ENCODE results near the gene CINP.
"Not testable (repeated sequence)": the region's sequence is repeated elsewhere in the genome, so short reads cannot be mapped to it uniquely, and the experiment has no call there.

CINP gene

DNA sequence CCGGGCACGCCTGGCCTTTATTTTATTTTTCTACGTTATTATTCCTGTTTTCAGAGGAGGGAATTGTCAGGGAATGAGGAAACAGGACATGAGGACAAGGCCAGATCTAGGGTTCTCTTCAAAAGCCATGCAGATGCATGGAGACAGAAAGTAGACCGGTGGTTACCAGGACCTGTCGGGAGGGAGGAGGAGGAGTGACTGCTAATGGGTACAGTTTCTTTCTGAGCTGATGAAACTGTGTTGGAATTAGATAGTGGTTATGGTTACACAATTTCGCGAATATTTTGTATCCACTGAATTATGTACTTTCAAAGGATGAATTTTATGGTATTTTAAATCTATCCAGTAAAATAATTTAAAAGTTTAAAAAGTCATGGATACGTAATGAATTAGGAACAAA, 31.9 kb downstream of the CINP start:
- no peaks in the 10 kb centered on the region for H3K9me2 ChIP-seq (replicated peaks; ENCODE audit: control insufficient read depth, low read length)
- H3K9me3 ChIP-seq (ENCODE audit: control insufficient read depth, insufficient read depth, low read length) = no peaks in the 10 kb centered on the region
- H3F3A ChIP-seq (ENCODE audit: control insufficient read depth, insufficient read depth) = no peaks in the 10 kb centered on the region
- TF ChIP-seq, protein P1, sequence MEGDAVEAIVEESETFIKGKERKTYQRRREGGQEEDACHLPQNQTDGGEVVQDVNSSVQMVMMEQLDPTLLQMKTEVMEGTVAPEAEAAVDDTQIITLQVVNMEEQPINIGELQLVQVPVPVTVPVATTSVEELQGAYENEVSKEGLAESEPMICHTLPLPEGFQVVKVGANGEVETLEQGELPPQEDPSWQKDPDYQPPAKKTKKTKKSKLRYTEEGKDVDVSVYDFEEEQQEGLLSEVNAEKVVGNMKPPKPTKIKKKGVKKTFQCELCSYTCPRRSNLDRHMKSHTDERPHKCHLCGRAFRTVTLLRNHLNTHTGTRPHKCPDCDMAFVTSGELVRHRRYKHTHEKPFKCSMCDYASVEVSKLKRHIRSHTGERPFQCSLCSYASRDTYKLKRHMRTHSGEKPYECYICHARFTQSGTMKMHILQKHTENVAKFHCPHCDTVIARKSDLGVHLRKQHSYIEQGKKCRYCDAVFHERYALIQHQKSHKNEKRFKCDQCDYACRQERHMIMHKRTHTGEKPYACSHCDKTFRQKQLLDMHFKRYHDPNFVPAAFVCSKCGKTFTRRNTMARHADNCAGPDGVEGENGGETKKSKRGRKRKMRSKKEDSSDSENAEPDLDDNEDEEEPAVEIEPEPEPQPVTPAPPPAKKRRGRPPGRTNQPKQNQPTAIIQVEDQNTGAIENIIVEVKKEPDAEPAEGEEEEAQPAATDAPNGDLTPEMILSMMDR (IDR thresholded peaks at IDR 0.05; ENCODE audit: low read depth, low read length, poor library complexity, severe bottlenecking) = no peak
- TF ChIP-seq EZH2phosphoT487 (IDR thresholded peaks at IDR 0.05; ENCODE audit: borderline replicate concordance, low read length) = no peak
- H3K4me2 ChIP-seq (ENCODE audit: low read length) = no peak overlapping the region
- H3K79me2 ChIP-seq (ENCODE audit: control insufficient read depth, low read length) = no peaks in the 10 kb centered on the region
- H4K20me1 ChIP-seq (ENCODE audit: control insufficient read depth, insufficient read depth, low read depth, low read length) = no peaks in the 10 kb centered on the region
- H3K4me3 ChIP-seq (ENCODE audit: low read length) = no peak overlapping the region
- no peak overlapping the region for H3K27ac ChIP-seq (ENCODE audit: low read depth, low read length)
- H3K27me3 ChIP-seq (ENCODE audit: control insufficient read depth, low read length) = no peaks in the 10 kb centered on the region
- no peaks in the 10 kb centered on the region for H3K4me1 ChIP-seq (ENCODE audit: control insufficient read depth, low read length)
- peaks cover 22% of the 10 kb centered on the region for H3K36me3 ChIP-seq (ENCODE audit: control insufficient read depth, low read length)

DNA sequence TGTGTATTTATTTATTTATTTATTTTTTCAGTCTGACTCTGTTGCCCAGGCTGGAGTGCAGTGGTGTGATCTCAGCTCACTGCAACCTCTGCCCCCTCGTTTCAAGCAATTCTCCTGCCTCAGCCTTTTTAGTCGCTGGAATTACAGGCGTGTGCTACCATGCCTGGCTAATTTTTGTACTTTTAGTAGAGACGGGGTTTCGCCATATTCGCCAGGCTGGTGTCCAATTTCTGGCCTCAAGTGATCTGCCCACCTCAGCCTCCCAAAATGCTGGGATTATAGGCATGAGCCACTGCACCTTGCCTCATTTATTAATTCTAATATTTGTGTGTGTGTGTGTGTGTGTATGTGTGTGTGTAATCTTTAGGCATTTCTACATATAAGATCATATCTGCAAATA, 33.3 kb downstream of the CINP start:
- not testable (repeated sequence) for H3K27me3 ChIP-seq (ENCODE audit: control insufficient read depth, low read length); H3K27ac ChIP-seq (ENCODE audit: low read depth, low read length); H3K79me2 ChIP-seq (ENCODE audit: control insufficient read depth, low read length); H3F3A ChIP-seq (ENCODE audit: control insufficient read depth, insufficient read depth); H3K9me2 ChIP-seq (replicated peaks; ENCODE audit: control insufficient read depth, low read length); H3K4me3 ChIP-seq (ENCODE audit: low read length); H3K4me2 ChIP-seq (ENCODE audit: low read length); H3K9me3 ChIP-seq (ENCODE audit: control insufficient read depth, insufficient read depth, low read length); H3K4me1 ChIP-seq (ENCODE audit: control insufficient read depth, low read length); H4K20me1 ChIP-seq (ENCODE audit: control insufficient read depth, insufficient read depth, low read depth, low read length)
- H3K36me3 ChIP-seq (ENCODE audit: control insufficient read depth, low read length) = peaks cover 16% of the 10 kb centered on the region

DNA sequence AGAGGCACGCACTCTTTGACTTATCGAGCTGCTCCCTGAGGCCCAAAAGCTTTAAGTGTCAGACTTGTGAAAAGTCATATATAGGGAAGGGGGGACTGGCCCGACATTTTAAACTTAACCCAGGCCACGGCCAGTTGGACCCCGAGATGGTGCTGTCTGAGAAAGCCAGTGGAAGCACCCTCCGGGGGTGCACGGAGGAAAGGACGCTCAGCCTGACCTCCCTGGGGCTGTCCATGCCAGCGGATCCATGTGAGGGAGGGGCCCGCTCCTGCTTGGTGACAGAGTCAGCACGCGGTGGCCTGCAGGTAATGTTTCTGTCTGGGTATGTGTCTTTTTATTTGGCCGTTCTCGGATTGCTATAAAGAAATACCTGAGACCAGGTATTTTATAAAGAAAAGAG, 36.1 kb downstream of the CINP start:
- TF ChIP-seq, protein P1 (IDR thresholded peaks at IDR 0.05; ENCODE audit: low read depth, low read length, poor library complexity, severe bottlenecking) = no peak
- TF ChIP-seq EZH2phosphoT487 (IDR thresholded peaks at IDR 0.05; ENCODE audit: borderline replicate concordance, low read length) = no peak
- Histone ChIP-seq H3K4me3 (ENCODE audit: low read length) (no peak overlapping the region), H3F3A (ENCODE audit: control insufficient read depth, insufficient read depth) (no peaks in the 10 kb centered on the region), H3K27ac (ENCODE audit: low read depth, low read length) (no peak overlapping the region), H4K20me1 (ENCODE audit: control insufficient read depth, insufficient read depth, low read depth, low read length) (no peaks in the 10 kb centered on the region), H3K4me2 (ENCODE audit: low read length) (no peak overlapping the region), H3K27me3 (ENCODE audit: control insufficient read depth, low read length) (no peaks in the 10 kb centered on the region), H3K9me2 (replicated peaks; ENCODE audit: control insufficient read depth, low read length) (no peaks in the 10 kb centered on the region), H3K36me3 (ENCODE audit: control insufficient read depth, low read length) (peaks cover 18% of the 10 kb centered on the region), H3K9me3 (ENCODE audit: control insufficient read depth, insufficient read depth, low read length) (no peaks in the 10 kb centered on the region), H3K79me2 (ENCODE audit: control insufficient read depth, low read length) (peaks cover 2% of the 10 kb centered on the region; the same call in 1 of the 2 replicates), H3K4me1 (ENCODE audit: control insufficient read depth, low read length) (no peaks in the 10 kb centered on the region; the same call in 1 of the 2 replicates)

DNA sequence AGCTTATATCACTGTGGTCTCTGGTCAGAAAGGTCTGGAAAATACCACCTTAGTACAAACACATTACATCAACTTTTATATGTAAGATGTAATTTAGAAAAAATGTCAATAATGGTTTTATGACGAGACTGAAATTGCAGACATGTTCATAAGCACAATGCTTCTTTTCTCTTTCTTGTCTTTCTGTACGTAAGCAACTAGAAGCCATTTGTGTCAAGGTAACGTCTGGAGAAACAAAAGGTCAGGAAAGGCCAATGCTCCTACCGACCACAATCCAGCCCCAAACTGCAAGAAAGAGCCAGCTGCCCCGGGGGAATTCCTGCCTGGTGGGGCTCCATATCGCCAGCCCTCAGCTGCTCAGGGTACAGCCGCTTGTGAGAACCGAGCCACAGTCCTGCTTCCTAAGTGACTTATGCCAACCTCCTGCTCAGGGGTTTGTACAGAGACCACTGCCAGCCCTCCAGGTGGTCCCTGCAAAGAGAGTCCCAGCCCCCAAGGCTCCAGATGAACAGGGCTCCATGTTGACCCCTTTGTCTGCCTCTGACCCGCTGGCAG, 36.8 kb downstream of the CINP start:
- H3K4me3 ChIP-seq (ENCODE audit: low read length) = no peak overlapping the region
- H3K79me2 ChIP-seq (ENCODE audit: control insufficient read depth, low read length) = peaks cover 9% of the 10 kb centered on the region
- H3K4me2 ChIP-seq (ENCODE audit: low read length) = no peak overlapping the region
- H4K20me1 ChIP-seq (ENCODE audit: control insufficient read depth, insufficient read depth, low read depth, low read length) = no peaks in the 10 kb centered on the region
- TF ChIP-seq EZH2phosphoT487 (IDR thresholded peaks at IDR 0.05; ENCODE audit: borderline replicate concordance, low read length) = no peak
- no peak overlapping the region for H3K27ac ChIP-seq (ENCODE audit: low read depth, low read length)
- no peaks in the 10 kb centered on the region for H3K9me3 ChIP-seq (ENCODE audit: control insufficient read depth, insufficient read depth, low read length)
- H3K27me3 ChIP-seq (ENCODE audit: control insufficient read depth, low read length) = no peaks in the 10 kb centered on the region
- peaks cover 20% of the 10 kb centered on the region for H3K36me3 ChIP-seq (ENCODE audit: control insufficient read depth, low read length)
- no peaks in the 10 kb centered on the region for H3F3A ChIP-seq (ENCODE audit: control insufficient read depth, insufficient read depth)
- H3K9me2 ChIP-seq (replicated peaks; ENCODE audit: control insufficient read depth, low read length) = no peaks in the 10 kb centered on the region
- H3K4me1 ChIP-seq (ENCODE audit: control insufficient read depth, low read length) = peaks cover 2% of the 10 kb centered on the region
